HG03108 (cell line): Measurements from ENCODE around the gene TSPEAR.
"Not testable (repeated sequence)": the region's sequence is repeated elsewhere in the genome, so short reads cannot be mapped to it uniquely, and the experiment has no call there.

Experiments used
- ATAC-seq: cut with Tn5 transposase; IDR thresholded peaks from one replicate; pipeline ENCODE4 v1.9.1; 2021; ENCODE audit warnings: moderate library complexity; ENCODE audit not compliant: unreplicated experiment

The TSPEAR gene

DNA sequence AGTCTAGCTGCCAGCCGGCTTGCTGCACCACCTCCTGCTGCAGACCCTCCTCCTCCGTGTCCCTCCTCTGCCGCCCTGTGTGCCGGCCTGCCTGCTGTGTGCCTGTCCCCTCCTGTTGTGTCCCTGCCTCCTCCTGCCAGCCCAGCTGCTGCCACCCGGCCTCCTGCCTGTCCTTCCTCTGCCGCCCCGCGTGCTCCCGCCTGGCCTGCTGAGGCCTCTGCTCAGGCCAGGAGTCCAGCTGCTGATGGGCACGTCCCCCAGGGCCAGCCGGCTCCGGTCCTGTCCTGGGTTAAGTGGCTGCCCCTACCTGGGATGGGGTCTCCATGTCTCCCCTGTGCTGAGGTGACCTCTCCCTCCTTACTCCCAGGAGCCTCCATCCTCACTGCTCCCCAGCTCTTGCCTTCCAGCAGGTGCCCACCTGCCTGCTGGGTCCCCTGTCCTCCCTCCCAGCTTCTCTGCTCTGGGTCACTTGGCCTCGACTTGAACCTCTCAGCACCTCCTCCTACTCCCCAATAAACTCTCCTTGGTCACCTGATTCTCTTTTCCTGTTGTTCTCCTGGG, 98.6 kb downstream of the TSPEAR start:
- no peak for ATAC-seq

DNA sequence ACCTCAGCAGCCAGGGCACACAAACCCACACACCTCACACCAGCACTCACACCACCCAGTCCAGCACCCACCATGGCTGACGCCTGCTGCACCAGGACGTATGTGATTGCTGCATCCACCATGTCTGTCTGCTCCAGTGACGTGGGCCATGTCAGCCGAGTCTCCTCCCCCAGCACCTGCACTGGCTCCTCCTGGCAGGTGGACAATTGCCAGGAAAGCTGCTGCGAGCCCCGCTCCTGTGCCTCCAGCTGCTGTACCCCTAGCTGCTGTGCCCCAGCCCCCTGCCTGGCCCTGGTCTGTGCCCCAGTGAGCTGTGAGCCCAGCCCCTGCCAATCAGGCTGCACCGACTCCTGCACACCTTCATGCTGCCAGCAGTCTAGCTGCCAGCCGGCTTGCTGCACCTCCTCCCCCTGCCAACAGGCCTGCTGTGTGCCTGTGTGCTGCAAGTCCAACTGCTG, 99.3 kb downstream of the TSPEAR start, which contains the start of gene KRTAP10-8:
TSS of gene KRTAP10-8 (plus strand) at position 51 of the 458 bp plus-strand sequence. CDS start at position 73, 22 bp downstream.
- ATAC-seq = no peak

DNA sequence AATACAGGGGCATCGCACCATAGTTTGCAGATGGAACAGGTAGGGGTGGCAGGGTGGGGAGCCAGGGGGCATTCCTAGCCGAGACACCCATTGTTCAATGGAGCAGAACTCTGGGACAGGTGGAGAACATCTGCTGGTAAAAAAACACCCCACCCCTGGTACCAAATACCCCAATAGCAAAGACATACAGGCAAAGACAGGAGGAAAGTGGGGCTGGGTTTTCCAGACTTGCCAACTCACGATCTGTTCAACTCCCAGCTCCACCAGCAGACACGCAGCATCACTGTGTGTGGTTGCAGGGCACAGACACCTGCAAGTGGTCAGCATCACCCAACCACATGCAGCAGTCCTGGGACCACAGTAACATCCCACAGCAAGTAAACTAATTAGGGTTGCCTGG, 99.8 kb downstream of the TSPEAR start:
- ATAC-seq = no peak

DNA sequence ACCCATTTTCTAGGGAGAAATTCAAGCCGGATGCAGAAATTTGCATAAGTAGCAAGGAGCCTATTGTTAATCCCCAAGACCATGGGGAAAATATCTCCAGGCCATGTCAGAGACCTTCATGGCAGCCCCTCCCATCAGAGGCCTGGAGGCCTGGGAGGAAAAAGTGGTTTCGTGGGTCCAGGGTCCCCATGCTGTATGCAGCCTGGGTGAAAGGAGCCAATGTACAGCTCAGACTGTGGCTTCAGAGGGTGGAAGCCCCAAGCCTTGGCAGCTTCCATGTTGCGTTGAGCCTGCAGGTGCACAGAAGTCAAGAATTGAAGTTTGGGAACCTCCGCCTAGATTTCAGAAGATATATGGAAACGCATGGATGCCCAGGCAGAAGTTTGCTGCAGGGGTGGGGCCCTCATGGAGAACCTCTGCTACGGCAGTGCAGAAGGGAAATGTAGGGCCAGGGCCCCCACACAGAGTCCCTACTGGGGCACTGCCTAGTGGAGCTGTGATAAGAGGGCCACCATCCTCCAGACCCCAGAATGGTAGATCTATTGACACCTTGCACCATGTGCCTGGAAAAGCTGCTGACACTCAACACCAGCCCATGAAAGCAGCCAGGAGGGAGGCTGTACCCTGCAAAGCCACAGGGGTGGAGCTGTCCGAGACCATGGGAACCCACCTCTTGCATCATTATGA, 101.1 kb downstream of the TSPEAR start:
- not testable (repeated sequence) for ATAC-seq

DNA sequence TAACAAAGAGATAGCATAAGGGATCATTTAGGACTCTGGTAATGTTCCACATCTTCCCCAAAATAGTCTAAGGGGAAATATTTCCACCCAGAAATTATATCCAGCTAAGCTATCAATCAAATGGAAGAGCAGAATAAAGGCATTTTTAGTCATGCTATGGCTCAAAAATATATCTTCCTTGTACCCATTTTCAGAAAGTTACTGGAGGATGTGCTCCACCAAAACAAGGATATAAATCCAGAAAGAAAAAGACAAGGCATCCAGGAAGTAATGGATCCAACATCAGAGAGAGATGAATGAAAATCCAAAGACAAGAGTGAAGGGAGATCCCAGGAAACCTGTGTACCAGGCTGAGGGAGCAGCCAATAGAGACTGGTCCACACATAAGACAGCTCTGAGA, 102.2 kb downstream of the TSPEAR start:
- ATAC-seq = no peak

DNA sequence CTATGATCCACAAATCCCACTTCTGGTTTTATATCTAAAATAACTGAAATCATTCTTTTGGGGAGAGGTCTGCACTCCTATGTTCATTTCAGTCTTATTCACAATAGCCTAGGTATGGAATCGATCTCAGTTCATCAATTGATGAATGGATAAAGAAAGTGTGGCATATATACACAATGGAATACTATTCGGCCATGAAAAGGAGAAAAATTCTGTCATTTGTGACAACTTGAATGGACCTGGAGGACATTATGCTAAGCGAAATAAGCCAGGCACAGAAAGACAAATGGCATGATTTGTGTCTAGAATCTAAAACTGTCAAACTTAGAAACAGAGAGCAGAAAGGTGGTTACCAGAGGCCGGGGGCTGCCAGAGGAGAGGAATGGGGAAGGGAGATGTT, 104.9 kb downstream of the TSPEAR start:
- ATAC-seq = no peak

DNA sequence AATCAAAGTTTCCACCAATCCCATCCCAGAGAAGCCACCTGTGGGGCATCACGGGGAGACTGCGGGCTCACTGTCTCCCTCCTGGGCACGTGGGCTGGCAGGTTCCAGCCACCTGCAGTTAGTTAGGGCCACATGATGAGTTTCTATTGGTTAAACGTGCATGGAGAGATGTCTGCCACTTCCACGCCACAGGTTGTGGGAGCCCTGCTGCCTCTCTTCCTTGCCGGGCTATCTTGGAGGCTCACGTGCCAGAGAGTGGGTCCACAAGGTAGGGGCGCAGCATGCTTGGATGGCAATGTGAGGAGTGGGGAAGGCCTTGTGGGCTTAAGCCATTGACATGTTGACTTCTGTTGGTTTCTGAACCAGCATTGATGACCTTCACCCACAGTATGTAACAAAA, 107.5 kb downstream of the TSPEAR start:
- ATAC-seq = no peak

DNA sequence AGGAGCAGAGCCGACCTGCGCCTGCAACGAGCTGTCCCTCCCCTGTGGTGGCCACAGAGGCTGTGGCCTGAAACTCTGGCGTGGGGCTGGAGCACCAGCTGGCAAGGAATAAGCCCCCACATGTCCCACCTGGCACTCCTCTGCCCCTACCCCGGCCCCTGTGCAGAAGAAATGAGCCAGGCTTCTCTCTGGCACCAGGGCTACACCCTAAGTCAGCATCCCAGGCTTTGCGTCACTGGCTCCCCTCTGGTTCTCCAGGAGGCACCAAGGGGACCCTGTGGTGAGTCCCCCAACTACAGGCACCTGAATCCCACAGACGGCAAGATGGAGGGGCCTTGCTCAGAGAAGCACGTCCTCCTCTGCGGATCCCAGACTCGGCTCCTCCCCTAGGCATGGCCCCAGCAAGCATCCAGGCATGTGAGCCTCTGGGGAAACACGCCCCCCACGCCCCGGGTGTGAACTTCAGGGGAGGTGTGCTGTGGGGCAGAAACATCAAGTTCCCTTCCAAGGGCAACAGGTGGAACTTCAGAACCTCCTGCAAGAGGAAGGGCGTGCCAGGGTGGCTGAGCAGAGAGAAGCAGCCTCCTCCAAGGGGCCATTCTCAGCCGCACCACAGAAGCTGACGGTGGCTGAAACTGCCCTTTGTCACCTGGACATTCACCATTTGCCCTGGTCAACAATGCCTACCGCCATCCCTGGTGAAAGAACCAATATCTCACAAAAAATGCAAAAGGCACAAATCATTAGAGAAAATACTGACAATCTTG, 108.1 kb downstream of the TSPEAR start:
- ATAC-seq = no peak

DNA sequence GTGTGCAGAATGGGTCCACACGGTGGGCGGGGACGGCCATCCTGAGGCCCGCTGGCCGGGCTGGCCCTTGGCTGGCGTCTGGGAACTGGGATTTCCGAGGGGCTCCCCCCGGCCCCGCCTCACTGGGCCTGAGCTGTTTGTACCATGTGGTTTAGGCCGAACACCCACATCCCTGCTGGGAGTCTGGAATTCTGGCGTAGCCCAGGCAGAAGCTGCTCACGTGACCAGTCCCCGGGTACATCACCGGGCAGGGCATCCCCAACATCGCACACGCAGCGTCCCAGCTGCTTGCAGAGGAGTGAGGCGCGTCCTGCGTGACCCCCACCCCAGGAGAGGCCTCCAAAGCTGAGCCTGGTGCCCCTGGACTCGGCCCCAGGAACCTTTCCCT, 108.9 kb downstream of the TSPEAR start:
- no peak for ATAC-seq

DNA sequence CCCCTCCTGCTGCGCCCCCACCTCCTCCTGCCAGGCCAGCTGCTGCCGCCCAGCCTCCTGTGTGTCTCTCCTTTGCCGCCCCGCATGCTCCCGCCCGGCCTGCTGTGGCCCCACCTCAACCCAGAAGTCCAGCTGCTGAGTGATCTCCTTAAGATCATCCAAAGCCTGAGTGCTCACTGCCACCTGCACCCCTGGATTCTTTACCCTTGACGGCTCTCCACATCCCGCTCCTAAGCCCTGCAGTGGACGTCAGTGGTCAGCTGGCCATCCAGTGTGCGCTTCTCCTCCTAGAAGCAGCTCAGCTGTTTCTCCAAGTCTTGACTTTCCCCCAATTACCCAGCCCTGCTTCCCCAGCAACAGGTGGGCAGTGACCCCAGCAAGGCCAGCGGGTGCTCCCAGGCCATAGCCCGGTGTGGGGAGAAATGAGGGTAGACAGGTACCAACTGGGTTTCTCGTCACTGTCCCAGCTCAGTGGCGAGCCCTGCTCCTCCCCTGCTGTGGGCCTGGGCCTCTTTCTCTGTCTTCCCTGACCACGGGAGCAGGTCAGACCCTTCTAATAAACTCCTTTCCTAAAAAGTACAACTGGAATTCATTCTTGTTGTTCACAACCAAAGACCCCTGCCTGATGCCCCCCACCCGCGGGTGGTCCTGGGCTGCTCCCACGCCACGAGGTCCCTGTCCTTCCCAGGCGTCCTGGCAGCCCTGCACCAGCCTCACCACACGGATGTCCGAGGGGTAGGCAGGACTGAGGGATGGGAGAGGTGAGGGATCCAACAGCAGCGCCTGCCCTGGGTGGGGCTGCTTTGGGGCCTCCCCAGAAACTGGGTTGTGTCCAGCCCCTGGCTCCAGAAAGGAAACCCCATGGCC, 109.5 kb downstream of the TSPEAR start:
- ATAC-seq = no peak

DNA sequence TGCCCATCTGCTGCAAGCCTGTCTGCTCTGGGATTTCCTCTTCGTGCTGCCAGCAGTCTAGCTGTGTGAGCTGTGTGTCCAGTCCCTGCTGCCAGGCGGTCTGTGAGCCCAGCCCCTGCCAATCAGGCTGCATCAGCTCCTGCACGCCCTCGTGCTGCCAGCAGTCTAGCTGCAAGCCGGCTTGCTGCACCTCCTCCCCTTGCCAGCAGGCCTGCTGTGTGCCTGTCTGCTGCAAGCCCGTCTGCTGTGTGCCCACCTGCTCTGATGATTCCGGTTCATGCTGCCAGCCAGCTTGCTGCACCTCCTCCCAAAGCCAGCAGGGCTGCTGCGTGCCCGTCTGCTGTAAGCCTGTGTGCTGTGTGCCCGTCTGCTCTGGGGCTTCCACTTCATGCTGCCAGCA, 110.3 kb downstream of the TSPEAR start:
- not testable (repeated sequence) for ATAC-seq

DNA sequence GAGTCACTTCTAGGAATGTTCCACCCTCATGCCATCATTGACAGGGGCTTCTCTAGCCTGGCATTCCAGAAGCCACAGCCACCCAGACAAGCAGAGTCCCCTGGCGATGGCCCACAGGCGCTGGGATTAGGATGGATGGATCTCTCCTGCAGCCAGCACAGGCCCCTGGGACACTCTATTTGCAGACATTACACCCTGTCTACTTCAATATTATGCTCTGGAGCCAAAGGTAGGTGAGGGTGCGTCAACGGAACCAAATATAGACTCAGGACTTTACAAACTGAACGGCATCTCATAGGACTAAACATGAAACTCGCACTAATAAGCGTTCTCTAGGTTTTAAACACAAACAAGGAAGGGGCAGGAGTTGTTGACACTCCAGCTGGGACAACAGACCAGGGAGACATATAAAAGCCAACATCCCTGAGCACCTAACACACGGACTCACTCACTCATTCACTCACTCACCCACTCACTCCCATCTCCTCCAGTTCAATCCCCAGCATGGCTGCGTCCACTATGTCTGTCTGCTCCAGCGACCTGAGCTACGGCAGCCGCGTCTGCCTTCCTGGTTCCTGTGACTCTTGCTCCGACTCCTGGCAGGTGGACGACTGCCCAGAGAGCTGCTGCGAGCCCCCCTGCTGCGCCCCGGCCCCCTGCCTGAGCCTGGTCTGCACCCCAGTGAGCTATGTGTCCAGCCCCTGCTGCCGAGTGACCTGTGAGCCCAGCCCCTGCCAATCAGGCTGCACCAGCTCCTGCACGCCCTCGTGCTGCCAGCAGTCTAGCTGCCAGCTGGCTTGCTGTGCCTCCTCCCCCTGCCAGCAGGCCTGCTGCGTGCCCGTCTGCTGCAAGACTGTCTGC, 111.0 kb downstream of the TSPEAR start, which contains the start of gene KRTAP10-7:
TSS of gene KRTAP10-7 (plus strand) at position 480 of the 861 bp plus-strand sequence. CDS start at position 505, 25 bp downstream.
- ATAC-seq = not testable (repeated sequence)

DNA sequence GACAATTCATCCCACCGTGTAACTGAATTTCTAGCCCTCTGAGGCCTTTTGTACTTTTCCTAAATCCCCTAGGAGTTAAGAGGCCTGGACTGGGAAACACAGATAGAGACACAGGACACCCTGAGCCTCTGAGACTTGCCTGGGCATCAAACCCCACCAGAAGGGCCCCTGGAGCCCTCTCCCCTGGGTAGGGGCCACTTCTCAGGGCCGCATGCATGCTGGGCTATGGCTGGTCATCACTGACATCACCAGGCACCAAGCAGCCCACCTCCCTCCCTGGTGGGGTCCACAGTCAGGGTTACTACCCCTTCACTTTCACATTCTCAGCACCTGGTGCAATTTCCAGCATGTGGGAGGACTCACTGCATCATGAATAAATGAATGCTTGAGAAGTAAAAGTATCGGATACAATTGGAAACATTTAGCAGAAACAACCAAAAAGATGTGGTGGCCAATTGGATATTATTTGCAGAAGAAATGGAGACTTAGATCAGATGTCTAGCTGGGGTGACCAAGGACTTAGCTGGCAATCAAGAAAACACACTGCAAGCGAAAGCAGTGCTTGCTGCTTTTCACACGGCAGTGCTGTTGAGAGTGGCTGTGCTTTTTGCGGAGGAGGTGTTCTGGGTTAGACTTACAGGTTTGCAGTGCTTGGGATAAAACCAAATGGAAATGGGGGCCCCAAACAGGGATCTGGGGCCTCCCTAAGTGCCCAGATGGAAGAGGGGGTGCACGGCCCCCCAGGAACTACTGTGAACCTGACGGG, 111.9 kb downstream of the TSPEAR start:
- no peak for ATAC-seq

DNA sequence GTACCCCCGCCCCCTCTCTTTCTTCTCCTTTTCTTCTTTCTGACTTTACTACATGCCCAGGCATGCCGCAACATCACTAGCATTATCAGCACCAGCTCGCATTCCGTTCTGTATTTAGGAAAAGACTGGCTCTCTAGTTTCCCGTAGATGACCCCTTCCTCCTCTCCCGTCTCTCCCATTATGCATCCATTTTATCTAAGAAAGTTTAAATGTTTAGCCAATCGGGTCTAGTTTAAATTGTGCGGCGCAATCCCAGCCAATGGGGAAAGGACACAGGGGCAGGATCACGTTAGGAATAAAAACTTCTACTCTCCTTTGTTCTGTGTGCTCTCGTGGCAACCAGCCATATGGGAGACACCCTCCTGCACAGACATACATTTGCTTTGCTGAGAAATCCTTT, 113.3 kb downstream of the TSPEAR start:
- no peak for ATAC-seq

DNA sequence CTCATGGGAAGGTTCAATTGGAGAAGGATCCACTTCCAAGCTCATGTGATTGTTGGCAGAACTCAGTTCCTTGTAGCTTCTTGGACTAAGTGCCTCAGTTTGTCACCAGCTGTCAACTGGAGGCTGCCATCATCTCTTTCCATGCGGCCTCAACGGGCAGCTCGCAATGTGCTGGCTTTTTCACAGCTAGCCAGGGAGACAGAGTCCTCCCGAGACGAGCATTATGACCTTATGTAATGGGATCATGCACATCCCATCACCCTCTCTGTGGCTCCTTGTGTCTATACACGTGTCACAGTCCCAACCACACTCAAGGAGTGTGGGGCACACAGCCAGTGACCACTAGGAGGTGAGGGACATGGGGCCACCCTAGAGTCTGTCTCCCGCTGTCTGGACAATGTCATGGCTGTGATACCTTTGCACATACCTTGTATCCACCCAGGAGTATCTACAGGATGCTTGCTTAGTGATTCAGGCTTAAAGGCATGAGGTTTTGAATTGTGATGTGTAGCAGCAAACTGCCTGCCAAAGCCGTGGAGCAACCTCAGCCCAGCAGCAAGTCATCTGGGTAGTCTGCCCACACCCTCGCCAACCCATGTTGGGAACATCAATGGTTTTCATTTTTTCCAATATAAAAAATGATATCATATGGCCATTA, 115.2 kb downstream of the TSPEAR start:
- no peak for ATAC-seq

DNA sequence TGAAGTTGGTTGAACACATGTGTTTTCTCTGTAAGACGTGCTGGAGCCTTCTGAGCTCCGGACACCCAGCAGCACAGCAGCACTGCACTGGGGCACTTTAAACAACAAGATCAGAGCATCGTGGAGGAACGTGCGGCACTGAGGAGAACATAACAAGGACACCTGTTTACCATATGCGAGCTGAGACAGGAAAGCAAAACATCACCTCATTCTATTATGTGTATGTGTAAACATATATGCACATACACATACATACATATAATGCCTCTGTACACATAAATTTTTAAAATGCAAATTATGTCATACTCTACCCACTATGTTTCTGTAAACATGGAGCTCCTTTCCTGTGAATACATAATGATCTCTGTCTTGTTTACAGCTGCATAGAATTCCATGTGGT, 115.8 kb downstream of the TSPEAR start:
- ATAC-seq = no peak

DNA sequence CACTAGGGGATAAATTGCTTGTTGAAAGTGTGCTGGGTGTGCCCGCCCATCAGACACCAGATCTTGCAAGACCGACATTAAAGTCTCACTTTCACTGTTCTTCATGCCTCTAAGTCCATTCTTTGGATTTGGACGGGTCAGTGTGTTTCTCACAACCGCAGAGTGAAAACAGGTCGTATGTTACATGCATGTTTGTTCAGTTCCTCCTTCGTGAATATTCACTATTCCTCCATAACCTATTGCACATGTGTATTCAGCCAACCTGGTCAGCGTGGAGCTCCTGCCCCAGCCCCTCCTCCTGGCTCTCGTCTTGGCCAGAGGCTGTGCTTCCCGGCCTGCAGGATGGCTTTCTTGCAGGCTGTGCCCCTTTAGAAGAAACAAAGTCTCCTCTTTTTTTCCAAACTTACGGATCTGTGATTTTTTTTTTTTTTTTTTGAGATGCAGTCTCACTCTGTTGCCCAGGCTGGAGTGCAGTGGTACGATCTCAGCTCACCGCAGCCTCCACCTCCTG, 116.9 kb downstream of the TSPEAR start:
- no peak for ATAC-seq

DNA sequence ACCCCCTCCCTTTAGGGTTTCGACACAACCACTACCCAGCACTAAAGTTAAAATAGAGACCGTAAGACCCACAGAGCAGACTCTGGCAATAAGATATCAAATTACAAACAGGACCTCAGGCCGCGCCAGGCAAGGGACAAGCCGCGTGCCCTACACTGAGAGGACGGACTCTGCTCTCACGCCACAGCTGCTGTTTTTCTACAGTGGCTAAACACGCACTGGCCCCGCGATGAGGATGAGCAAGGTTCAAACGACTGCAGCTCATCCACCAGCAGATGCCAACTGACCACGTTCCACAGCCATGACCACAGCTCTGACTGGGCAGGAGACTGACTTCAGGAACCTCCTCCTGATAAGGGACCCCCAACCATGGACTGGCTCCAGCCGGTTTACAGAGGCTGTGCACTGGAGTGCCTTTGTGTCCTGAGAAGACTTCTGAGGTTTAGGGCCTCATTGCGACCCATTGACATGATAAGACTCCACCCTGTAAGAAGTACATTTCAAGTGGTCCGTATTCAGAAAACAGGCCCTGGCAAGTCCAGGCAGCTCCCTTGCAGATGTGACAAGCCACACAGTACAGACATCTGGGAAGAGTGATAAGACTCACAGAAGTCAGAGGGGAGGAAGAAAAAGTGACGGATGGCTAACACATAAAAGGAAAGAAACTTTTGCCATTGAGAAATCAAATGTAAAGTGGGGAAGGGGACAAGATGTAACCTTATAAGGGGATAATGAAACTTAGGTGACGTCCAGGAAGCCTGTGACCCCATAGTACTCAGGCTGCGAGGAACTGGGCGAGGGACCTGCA, 117.6 kb downstream of the TSPEAR start:
- no peak for ATAC-seq
